Thoracic aorta (tissue), 2 donors: ENCODE results near the gene PATL2. TPM values are rescaled to one million over a fixed set of nuclear protein-coding genes. Genes with fewer than 3 reads are reported as not detected.
"Not testable (repeated sequence)": the region's sequence is repeated elsewhere in the genome, so short reads cannot be mapped to it uniquely, and the experiment has no call there.

Experiments used
- ATAC-seq: fragments of 150-250 bp; one replicate; pipeline ENCODE4 v1.8.0; 2017; ENCODE audit warnings: low read depth; ENCODE audit not compliant: insufficient number of reproducible peaks, low FRiP score
- DNase-seq: peaks from one replicate; pipeline ENCODE4 v3.0.0-alpha.2; 2020; ENCODE audit warnings: low spot score
- H3K27ac ChIP-seq, 2 donors: fragments of 200-600 bp; sonication (generic); 1 replicate in 1 of 2; 2 replicates in 1 of 2; pipeline ENCODE4 v1.5.1; 2016; ENCODE audit warnings: mild to moderate bottlenecking in 2 of 2, moderate library complexity in 2 of 2
- H3K27me3 ChIP-seq: fragments of 200-600 bp; sonication (generic); replicated peaks from 2 replicates; pipeline ENCODE4 v1.6.0; 2016; ENCODE audit warnings: mild to moderate bottlenecking; ENCODE audit not compliant: insufficient read depth
- H3K36me3 ChIP-seq: fragments of 200-600 bp; sonication (generic); one replicate; pipeline ENCODE4 v1.5.1; 2016
- H3K4me1 ChIP-seq, 2 donors: fragments of 200-600 bp; sonication (generic); 1 replicate in 1 of 2; 2 replicates in 1 of 2; pipeline versions ENCODE4 v1.5.1 to v1.6.0; 2016; ENCODE audit warnings: low read depth in 2 of 2, mild to moderate bottlenecking in 1 of 2; ENCODE audit not compliant: control insufficient read depth in 1 of 2
- H3K4me3 ChIP-seq: fragments of 200-600 bp; sonication (generic); 2 replicates; pipeline ENCODE4 v1.5.1; 2016; ENCODE audit warnings: mild to moderate bottlenecking
- H3K9me3 ChIP-seq: fragments of 200-600 bp; sonication (generic); 2 replicates; pipeline ENCODE4 v1.5.1; 2016
- CTCF ChIP-seq: fragments of 200-600 bp; sonication (generic); IDR thresholded peaks from one replicate; pipeline ENCODE4 v1.5.1; 2019; ENCODE audit warnings: antibody characterized with exemption
- total RNA-seq, 2 donors: library from RNA; depleted of rRNA; stranded (reverse); fragments of >200 nt; gene quantifications; one replicate each; pipeline versions ENCODE4 v1.1.0 to v1.2.3, GENCODE V29; 2016

Gene PATL2
- total RNA-seq, 2 donors from 2014 or later: 1.1 to 1.3 TPM

- no peaks in the 10 kb centered on the region for H3K9me3 ChIP-seq
- no peak for DNase-seq
- no peak for ATAC-seq
- TF ChIP-seq CTCF: no peak
- peaks cover 3 to 12% of the 10 kb centered on the region in 2 donors for H3K4me1 ChIP-seq
- H3K27ac ChIP-seq: no peak overlapping the region
- no peak overlapping the region for H3K4me3 ChIP-seq
- no peaks in the 10 kb centered on the region for H3K27me3 ChIP-seq
- peaks cover 30% of the 10 kb centered on the region for H3K36me3 ChIP-seq
Observed at GRCh38 chr15:44720460-44721176, 9.5 kb upstream of the PATL2 start.

GRCh38 chr15:44720000-44720435 is 8.9 kb upstream of the PATL2 start:
- ATAC-seq, H3K9me3 ChIP-seq, H3K4me3 ChIP-seq, H3K27ac ChIP-seq, H3K27me3 ChIP-seq, DNase-seq: not testable (repeated sequence)
- Histone ChIP-seq H3K36me3 (peaks cover 33% of the 10 kb centered on the region), H3K4me1 (peaks cover 3 to 18% of the 10 kb centered on the region in 2 donors)

- ATAC-seq (no peak), DNase-seq (no peak)
- no peaks in the 10 kb centered on the region for H3K27me3 ChIP-seq
- peaks cover 7 to 23% of the 10 kb centered on the region in 2 donors for H3K4me1 ChIP-seq
- H3K9me3 ChIP-seq: no peaks in the 10 kb centered on the region
- no peak overlapping the region for H3K4me3 ChIP-seq
- H3K36me3 ChIP-seq: peaks cover 33% of the 10 kb centered on the region
- no peak for TF ChIP-seq CTCF
- H3K27ac ChIP-seq: no peak overlapping the region
Observed at GRCh38 chr15:44719293-44719999, 8.3 kb upstream of the PATL2 start.

- H3K27ac ChIP-seq: no peak overlapping the region
Observed at GRCh38 chr15:44718927-44719292, 7.8 kb upstream of the PATL2 start.

GRCh38 chr15:44718180-44718926 is 7.2 kb upstream of the PATL2 start:
- ATAC-seq: no peak

More at GRCh38 chr15:44718927-44719292, 7.8 kb upstream of the PATL2 start:
- H3K27me3 ChIP-seq: no peaks in the 10 kb centered on the region
- H3K4me1 ChIP-seq: peaks cover 12 to 29% of the 10 kb centered on the region in 2 donors
- no peak for DNase-seq
- no peaks in the 10 kb centered on the region for H3K9me3 ChIP-seq
- H3K4me3 ChIP-seq: no peak overlapping the region
- TF ChIP-seq CTCF: no peak
- ATAC-seq: no peak
- H3K36me3 ChIP-seq: peaks cover 33% of the 10 kb centered on the region

More at GRCh38 chr15:44718180-44718926, 7.2 kb upstream of the PATL2 start:
- no peaks in the 10 kb centered on the region for H3K9me3 ChIP-seq
- no peak overlapping the region for H3K27ac ChIP-seq
- TF ChIP-seq CTCF: no peak
- peaks cover 33% of the 10 kb centered on the region for H3K36me3 ChIP-seq
- peaks cover 16 to 30% of the 10 kb centered on the region in 2 donors for H3K4me1 ChIP-seq
- no peaks in the 10 kb centered on the region for H3K27me3 ChIP-seq
- DNase-seq: no peak
- H3K4me3 ChIP-seq: no peak overlapping the region
